RWPE1 (cell line): Measurements from ENCODE around the gene OR8K1.

Source experiments
- CTCF ChIA-PET: fragments of 350-600 bp; sonication (Branson Sonifier 250); formaldehyde crosslinking; extraction: SDS; loops from one replicate; lab custom pipeline; 2021; lab: Yijun Ruan, JAX
- POLR2A ChIA-PET: fragments of 400-600 bp; formaldehyde crosslinking; extraction: SDS; loops from one replicate; lab custom pipeline; 2020; ENCODE audit warnings: antibody characterized with exemption; ENCODE audit not compliant: low non-redundant PET; lab: Yijun Ruan, JAX
- DNase-seq: peaks from one replicate; pipeline ENCODE4 v3.0.0; 2012; ENCODE audit warnings: low spot score
- H3K27ac ChIP-seq: fragments of 450-650 bp; 2 replicates; pipeline ENCODE4 v1.5.1; 2017
- CTCF ChIP-seq: fragments of 450-650 bp; conservative IDR thresholded peaks from 2 replicates; pipeline ENCODE4 v1.5.1; 2017; ENCODE audit warnings: low read depth, mild to moderate bottlenecking

Gene OR8K1

GRCh38 chr11:56345739-56346138 is at the start of gene OR8K1:
TSS of gene OR8K1 (plus strand) at chr11:56346039. CDS start at chr11:56346039, 0 bp downstream.
- H3K27ac ChIP-seq: no peak within 1 kb of the TSS
- ChIA-PET CTCF (no interaction called here), POLR2A (no interaction called here)
- DNase-seq: no peak
- TF ChIP-seq CTCF: no peak

- ChIA-PET CTCF (no interaction called here), POLR2A (no interaction called here)
- H3K27ac ChIP-seq: no peak overlapping the region
- DNase-seq: no peak
- no peak for TF ChIP-seq CTCF
Measured at GRCh38 chr11:56296898-56297297, 48.9 kb upstream of the OR8K1 start.

GRCh38 chr11:56307836-56308235 is 38.0 kb upstream of the OR8K1 start:
- TF ChIP-seq CTCF: no peak
- DNase-seq: no peak
- ChIA-PET POLR2A (no interaction called here), CTCF (no interaction called here)
- H3K27ac ChIP-seq: no peak overlapping the region

GRCh38 chr11:56314844-56315243 is 31.0 kb upstream of the OR8K1 start, which contains the start of gene OR8K3:
TSS of gene OR8K3 (plus strand) at chr11:56315144. CDS start at chr11:56318307, 3,163 bp downstream.
- no peak for DNase-seq
- ChIA-PET POLR2A (no interaction called here), CTCF (interaction anchor here (0.6 kb wide), 1 partner anchor 32 kb away, joined by 3 read pairs; no protein-coding TSS in a partner anchor)
- no peak for TF ChIP-seq CTCF
- no peak within 1 kb of the TSS for H3K27ac ChIP-seq

- POLR2A ChIA-PET: no interaction called here
- CTCF ChIA-PET: no interaction called here
- TF ChIP-seq CTCF: no peak
- no peak overlapping the region for H3K27ac ChIP-seq
- DNase-seq: no peak
Measured at GRCh38 chr11:56331861-56332491, 13.9 kb upstream of the OR8K1 start.

GRCh38 chr11:56333156-56333555 is 12.7 kb upstream of the OR8K1 start:
- ChIA-PET CTCF (no interaction called here), POLR2A (no interaction called here)
- no peak overlapping the region for H3K27ac ChIP-seq
- no peak for TF ChIP-seq CTCF
- no peak for DNase-seq
